Cardiac fibroblast (primary cell): ENCODE results near the gene VEZF1.

Experiments used
- DNase-seq, 2 donors: peaks; one replicate each; pipeline versions ENCODE4 v3.0.0 to v3.0.0-alpha.2; 2010; ENCODE audit warnings: low read depth in 2 of 2
- H3K4me3 ChIP-seq, 2 donors: replicated peaks in 1 of 2; 1 replicate in 1 of 2; 2 replicates in 1 of 2; pipeline ENCODE4 v1.5.1; 2011; ENCODE audit warnings: low read depth in 2 of 2, low read length in 2 of 2, mild to moderate bottlenecking in 2 of 2, moderate library complexity in 1 of 2
- CTCF ChIP-seq: IDR thresholded peaks from one replicate; pipeline ENCODE4 v1.5.1; 2011; ENCODE audit warnings: low read depth, mild to moderate bottlenecking, low read length, inconsistent platforms

The VEZF1 gene

GRCh38 chr17:57943140-57943539 lies 44.9 kb downstream of the VEZF1 start:
- no peak for TF ChIP-seq CTCF
- peak in 1 of 2 donors; percentile 44 for DNase-seq
- no peak overlapping the region for H3K4me3 ChIP-seq

GRCh38 chr17:57941384-57942370 lies 46.4 kb downstream of the VEZF1 start:
- no peak for DNase-seq
- no peak for TF ChIP-seq CTCF
- no peak overlapping the region for H3K4me3 ChIP-seq

GRCh38 chr17:57940653-57941329 lies 47.3 kb downstream of the VEZF1 start:
- no peak for TF ChIP-seq CTCF
- no peak for DNase-seq
- no peak overlapping the region for H3K4me3 ChIP-seq

- no peak for TF ChIP-seq CTCF
- DNase-seq: no peak
- H3K4me3 ChIP-seq: no peak overlapping the region
These were observed 47.8 kb downstream of the VEZF1 start for GRCh38 chr17:57940231-57940630.

- no peak for TF ChIP-seq CTCF
- no peak for DNase-seq
- H3K4me3 ChIP-seq: no peak overlapping the region
These were observed 48.3 kb downstream of the VEZF1 start for GRCh38 chr17:57939797-57940196.

- no peak overlapping the region for H3K4me3 ChIP-seq
- no peak for TF ChIP-seq CTCF
- no peak for DNase-seq
These were observed 50.0 kb downstream of the VEZF1 start for GRCh38 chr17:57938061-57938502.
